Measurements from ENCODE around the gene FAT1. TPM values are rescaled to one million over a fixed set of nuclear protein-coding genes. Genes with fewer than 3 reads are reported as not detected.
A peak's percentile ranks its signal among the peaks of the same experiment; 100 is the strongest.

Gene FAT1
- total RNA-seq, 6 experiments from 2014 or later = 32.9 to 173 (median 69.7) TPM

DNA sequence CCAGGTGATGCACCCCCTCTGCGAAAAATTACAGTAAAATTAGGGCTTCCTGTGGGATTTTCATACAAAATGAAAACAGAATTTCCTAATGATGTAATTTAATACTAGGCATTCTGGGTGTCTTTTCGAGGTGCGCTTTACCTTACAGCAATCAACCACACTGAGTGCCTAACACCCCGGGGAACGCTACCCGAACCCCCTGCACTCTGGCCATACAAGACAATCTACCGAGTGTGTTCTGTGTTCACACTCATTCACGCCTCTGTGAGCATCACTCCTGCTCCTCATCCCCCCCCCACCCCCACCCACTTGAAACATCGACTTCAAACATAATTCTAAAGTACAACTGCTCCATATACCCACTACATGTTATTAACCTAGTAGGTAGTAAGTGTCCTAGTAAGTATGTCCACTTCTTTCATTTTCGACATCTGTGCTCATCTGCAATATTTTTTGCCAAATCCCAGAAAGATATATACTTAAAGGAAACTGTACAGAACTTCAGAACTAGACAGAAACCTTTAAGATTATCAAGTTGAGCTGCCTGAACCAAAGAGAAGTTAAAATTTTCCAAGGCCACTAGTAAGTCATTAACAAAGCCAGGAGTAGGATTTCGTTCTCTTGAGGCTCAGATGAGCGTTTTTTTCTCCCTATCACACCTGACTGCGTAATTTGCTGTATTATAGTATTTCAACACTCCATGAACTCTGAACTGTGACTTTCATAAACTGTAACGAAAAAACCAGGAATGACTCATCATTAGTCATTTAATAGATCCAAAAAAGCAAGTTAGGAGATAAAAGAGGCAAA, 80.0 kb downstream of the FAT1 start:
- H3K27ac ChIP-seq = peak overlapping the region; percentile 71 to 81 (median 75)
- H3K9me3 ChIP-seq = no peaks in the 10 kb centered on the region
- ATAC-seq = peak; percentile 82 to 96 (median 89)
- peaks cover 0 to 3% (median 0%) of the 10 kb centered on the region in 4 donors for H3K36me3 ChIP-seq
- no peak for TF ChIP-seq POLR2A (IDR thresholded peaks at IDR 0.05)
- TF ChIP-seq, protein P1, sequence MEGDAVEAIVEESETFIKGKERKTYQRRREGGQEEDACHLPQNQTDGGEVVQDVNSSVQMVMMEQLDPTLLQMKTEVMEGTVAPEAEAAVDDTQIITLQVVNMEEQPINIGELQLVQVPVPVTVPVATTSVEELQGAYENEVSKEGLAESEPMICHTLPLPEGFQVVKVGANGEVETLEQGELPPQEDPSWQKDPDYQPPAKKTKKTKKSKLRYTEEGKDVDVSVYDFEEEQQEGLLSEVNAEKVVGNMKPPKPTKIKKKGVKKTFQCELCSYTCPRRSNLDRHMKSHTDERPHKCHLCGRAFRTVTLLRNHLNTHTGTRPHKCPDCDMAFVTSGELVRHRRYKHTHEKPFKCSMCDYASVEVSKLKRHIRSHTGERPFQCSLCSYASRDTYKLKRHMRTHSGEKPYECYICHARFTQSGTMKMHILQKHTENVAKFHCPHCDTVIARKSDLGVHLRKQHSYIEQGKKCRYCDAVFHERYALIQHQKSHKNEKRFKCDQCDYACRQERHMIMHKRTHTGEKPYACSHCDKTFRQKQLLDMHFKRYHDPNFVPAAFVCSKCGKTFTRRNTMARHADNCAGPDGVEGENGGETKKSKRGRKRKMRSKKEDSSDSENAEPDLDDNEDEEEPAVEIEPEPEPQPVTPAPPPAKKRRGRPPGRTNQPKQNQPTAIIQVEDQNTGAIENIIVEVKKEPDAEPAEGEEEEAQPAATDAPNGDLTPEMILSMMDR (IDR thresholded peaks at IDR 0.05) = no peak
- 59% methylated on average over 13 of the region's 14 CpGs for WGBS (ENCODE audit: insufficient coverage, low coverage, low lambda C conversion rate, missing lambda C conversion rate)
- intact Hi-C loops (cut with DNase I) = no loop called here
- H3K4me3 ChIP-seq = no peak overlapping the region
- peaks cover 0 to 17% (median 4%) of the 10 kb centered on the region in 4 donors for H3K4me1 ChIP-seq
- no peak for DNase-seq
- no peaks in the 10 kb centered on the region for H3K27me3 ChIP-seq

- Histone ChIP-seq H3K4me3 (no peak overlapping the region), H3K27me3 (no peaks in the 10 kb centered on the region), H3K9me3 (no peaks in the 10 kb centered on the region), H3K36me3 (peaks cover 0 to 3% (median 0%) of the 10 kb centered on the region in 4 donors), H3K27ac (peak overlapping the region; percentile 56 to 75 (median 71)), H3K4me1 (peaks cover 0 to 17% (median 4%) of the 10 kb centered on the region in 4 donors)
- TF ChIP-seq, protein P1 (IDR thresholded peaks at IDR 0.05) = no peak
- TF ChIP-seq POLR2A (IDR thresholded peaks at IDR 0.05) = no peak
- ATAC-seq (no peak), DNase-seq (no peak)
- WGBS (ENCODE audit: insufficient coverage, low coverage, low lambda C conversion rate, missing lambda C conversion rate) = 88% methylated on average over 6 of the region's 11 CpGs
- intact Hi-C loops (cut with DNase I) = no loop called here
Measured at GRCh38 chr4:186642998-186643397, 80.7 kb downstream of the FAT1 start.

GRCh38 chr4:186642530-186642929, 81.1 kb downstream of the FAT1 start:
- DNase-seq = no peak
- Histone ChIP-seq H3K9me3 (no peaks in the 10 kb centered on the region), H3K4me3 (no peak overlapping the region), H3K27me3 (no peaks in the 10 kb centered on the region), H3K4me1 (peaks cover 0 to 17% (median 4%) of the 10 kb centered on the region in 4 donors), H3K27ac (no peak overlapping the region), H3K36me3 (peaks cover 0 to 3% (median 0%) of the 10 kb centered on the region in 4 donors)
- intact Hi-C loops (cut with DNase I) = no loop called here
- no peak for ATAC-seq
- 93% methylated on average over 15 of the region's 15 CpGs for WGBS (ENCODE audit: insufficient coverage, low coverage, low lambda C conversion rate, missing lambda C conversion rate)
- no peak for TF ChIP-seq POLR2A (IDR thresholded peaks at IDR 0.05)
- TF ChIP-seq, protein P1 (IDR thresholded peaks at IDR 0.05) = no peak

DNA sequence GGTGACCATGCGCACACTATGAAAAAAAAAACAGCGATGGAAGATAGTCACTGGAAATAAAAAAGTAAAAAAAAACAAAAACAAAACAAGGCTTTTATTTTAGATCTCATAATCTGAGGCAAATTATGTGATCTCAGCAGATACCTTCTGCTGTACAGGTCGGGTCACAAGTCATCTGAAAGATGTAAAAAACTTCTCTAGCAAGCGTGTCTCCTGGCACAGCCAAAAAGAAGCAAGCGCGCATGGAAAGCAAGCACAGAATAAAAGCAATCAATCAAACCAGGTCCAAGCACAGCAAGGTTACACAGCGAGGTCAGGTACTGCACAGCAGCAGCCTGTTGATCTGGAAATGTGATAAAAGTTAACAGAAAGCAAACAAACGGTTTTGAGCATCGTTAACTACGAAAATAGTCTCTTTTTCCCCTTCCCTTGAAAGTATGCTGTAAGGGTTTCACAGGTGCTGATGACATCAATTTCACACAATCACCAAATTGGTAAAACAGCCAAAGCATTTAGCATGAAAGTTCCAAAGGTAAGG, 89.0 kb downstream of the FAT1 start:
- intact Hi-C loops (cut with DNase I) = no loop called here
- WGBS (ENCODE audit: insufficient coverage, low coverage, low lambda C conversion rate, missing lambda C conversion rate) = 62% methylated on average over 9 of the region's 10 CpGs
- Histone ChIP-seq H3K9me3 (no peaks in the 10 kb centered on the region), H3K4me3 (no peak overlapping the region), H3K36me3 (peaks cover 0 to 14% (median 0%) of the 10 kb centered on the region in 4 donors), H3K27me3 (no peaks in the 10 kb centered on the region), H3K27ac (no peak overlapping the region), H3K4me1 (no peaks in the 10 kb centered on the region)
- DNase-seq = no peak
- TF ChIP-seq, protein P1 (IDR thresholded peaks at IDR 0.05) = no peak
- no peak for TF ChIP-seq POLR2A (IDR thresholded peaks at IDR 0.05)
- peak in 3 of 4 donors; percentile 49 to 70 (median 68) for ATAC-seq

Measured in right lobe of liver (tissue), 6 donors.